Nephron (organoid): ENCODE measurements around the gene RABL6.
"Not testable (repeated sequence)": the region's sequence is repeated elsewhere in the genome, so short reads cannot be mapped to it uniquely, and the experiment has no call there.

Experiments
- H3K27ac Mint-ChIP-seq, 3 experiments: 2 replicates each; pipeline ENCODE4 v1.8.0; 2020; ENCODE audit warnings: mixed read lengths in 3 of 3, mild to moderate bottlenecking in 2 of 3, moderate library complexity in 1 of 3
- H3K27me3 Mint-ChIP-seq: 2 replicates; pipeline ENCODE4 v1.8.0; 2021; ENCODE audit warnings: low read depth, mild to moderate bottlenecking, moderate library complexity, mixed read lengths
- H3K36me3 Mint-ChIP-seq: 2 replicates; pipeline ENCODE4 v1.8.0; 2020; ENCODE audit warnings: low read depth, mixed read lengths
- H3K4me1 Mint-ChIP-seq: 2 replicates; pipeline ENCODE4 v1.8.0; 2020; ENCODE audit warnings: mixed read lengths
- H3K4me3 Mint-ChIP-seq, 3 experiments: 2 replicates each; pipeline ENCODE4 v1.8.0; 2020; ENCODE audit warnings: mild to moderate bottlenecking in 3 of 3, mixed read lengths in 3 of 3, moderate library complexity in 2 of 3
- H3K9me3 Mint-ChIP-seq: 2 replicates; pipeline ENCODE4 v1.8.0; 2020; ENCODE audit warnings: mixed read lengths
- CTCF ChIP-seq, 3 experiments: fragments of 200-600 bp; sonication (generic); IDR thresholded peaks; one replicate each; pipeline ENCODE4 v1.5.0; 2021; ENCODE audit warnings: antibody characterized with exemption in 3 of 3; ENCODE audit not compliant: unreplicated experiment in 3 of 3

Gene RABL6

GRCh38 chr9:136875155-136875554 is 67.4 kb downstream of the RABL6 start:
- Mint-ChIP-seq H3K27me3 (peaks cover 6% of the 10 kb centered on the region), H3K27ac (no peak overlapping the region), H3K4me1 (no peaks in the 10 kb centered on the region), H3K4me3 (no peak overlapping the region), H3K9me3 (peaks cover 18% of the 10 kb centered on the region), H3K36me3 (peaks cover 4% of the 10 kb centered on the region)
- TF ChIP-seq CTCF (IDR thresholded peaks at IDR 0.05; ENCODE audit: unreplicated experiment in 3 of 3): no peak

DNA sequence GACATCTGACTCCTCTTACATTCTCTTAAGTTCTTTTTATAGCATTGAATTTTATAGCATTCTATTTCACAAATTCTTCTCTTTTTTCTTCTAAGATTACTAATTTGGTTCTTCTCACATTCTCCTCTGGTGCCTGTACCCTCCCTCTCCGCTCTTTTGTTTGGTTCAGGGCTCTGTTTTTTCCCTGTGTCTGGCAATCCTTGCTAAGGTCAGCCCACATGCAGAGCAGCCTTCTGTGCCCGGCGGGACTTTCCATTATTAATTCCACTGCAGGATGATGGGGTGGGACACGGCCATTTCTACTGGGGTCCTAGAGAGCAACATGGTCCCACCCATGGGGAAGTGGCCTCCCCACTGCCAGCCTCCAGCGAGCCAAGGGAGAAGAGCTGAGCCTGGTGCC is 68.7 kb downstream of the RABL6 start:
- no peak for TF ChIP-seq CTCF (IDR thresholded peaks at IDR 0.05; ENCODE audit: unreplicated experiment in 3 of 3)
- no peak overlapping the region for H3K4me3 Mint-ChIP-seq
- H3K27me3 Mint-ChIP-seq: peaks cover 6% of the 10 kb centered on the region
- no peaks in the 10 kb centered on the region for H3K36me3 Mint-ChIP-seq
- H3K4me1 Mint-ChIP-seq: no peaks in the 10 kb centered on the region
- peaks cover 14% of the 10 kb centered on the region for H3K9me3 Mint-ChIP-seq
- H3K27ac Mint-ChIP-seq: no peak overlapping the region

DNA sequence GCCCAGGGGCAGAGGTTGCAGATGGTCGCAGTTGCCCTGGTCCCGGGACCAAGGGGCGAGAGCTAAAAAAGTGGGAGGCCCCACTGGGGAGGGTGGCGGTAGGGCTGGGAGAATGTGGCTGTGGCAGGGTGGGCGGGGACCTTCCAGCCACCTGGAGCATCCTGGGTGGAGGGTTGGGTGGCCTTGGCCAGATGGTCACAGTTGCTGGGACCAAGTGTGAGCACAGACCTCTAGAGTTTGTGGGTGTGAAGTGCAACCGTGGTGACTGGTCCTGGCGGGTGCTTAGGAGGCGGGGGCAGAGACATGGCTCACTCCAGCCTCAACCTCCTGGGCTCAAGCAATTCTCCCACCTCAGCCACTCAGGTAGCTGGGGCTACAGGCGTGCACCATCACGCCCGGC is 72.9 kb downstream of the RABL6 start:
- H3K27ac Mint-ChIP-seq: no peak overlapping the region
- TF ChIP-seq CTCF (IDR thresholded peaks at IDR 0.05; ENCODE audit: unreplicated experiment in 3 of 3): no peak
- H3K9me3 Mint-ChIP-seq: peaks cover 3% of the 10 kb centered on the region
- H3K4me1 Mint-ChIP-seq: no peaks in the 10 kb centered on the region
- H3K36me3 Mint-ChIP-seq: no peaks in the 10 kb centered on the region
- H3K27me3 Mint-ChIP-seq: peaks cover 6% of the 10 kb centered on the region
- H3K4me3 Mint-ChIP-seq: no peak overlapping the region

GRCh38 chr9:136881691-136882108 is 74.0 kb downstream of the RABL6 start:
- H3K4me3 Mint-ChIP-seq: peak overlapping the region in 1 of 3 experiments; percentile 38

DNA sequence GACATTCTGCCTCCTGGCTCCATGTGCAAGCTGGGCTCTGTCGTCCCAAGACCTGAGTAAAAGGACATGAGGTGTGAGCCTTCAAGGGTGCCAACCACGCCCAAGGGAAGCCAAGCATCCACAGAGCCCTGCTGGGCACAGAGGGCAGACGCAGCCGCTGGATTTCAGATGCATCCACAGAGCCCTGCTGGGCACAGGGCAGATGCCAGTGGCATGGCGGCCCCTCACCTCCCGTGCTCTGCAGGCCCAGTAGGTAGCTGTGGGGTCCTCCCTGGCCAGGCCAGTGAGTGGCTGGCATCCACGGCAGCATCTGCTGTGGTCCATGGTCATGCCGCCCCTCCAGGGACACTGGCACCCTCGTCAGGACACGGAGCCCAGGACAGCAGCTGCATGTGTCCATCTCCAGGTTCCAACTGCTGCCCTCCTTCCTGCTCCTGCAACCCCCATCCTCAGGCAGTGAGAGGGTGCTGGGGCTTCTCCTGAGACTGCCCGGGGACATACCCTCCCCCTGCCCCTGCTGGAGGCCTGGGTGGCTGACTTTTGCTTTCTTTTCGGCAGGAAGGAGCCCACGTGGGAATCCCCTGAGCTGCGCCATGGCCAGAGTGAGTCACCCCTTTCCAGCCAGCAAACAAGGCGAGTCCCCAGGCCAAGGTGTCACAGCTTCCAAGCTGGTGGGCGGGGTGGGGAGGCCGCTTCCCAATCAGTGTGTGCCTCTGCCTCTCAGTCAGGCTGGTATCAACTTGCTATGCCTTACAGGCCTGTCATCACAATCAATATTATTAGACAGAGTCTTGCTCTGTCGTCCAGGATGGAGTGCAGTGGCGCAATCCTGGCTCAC is 74.6 kb downstream of the RABL6 start:
- no peak for TF ChIP-seq CTCF (IDR thresholded peaks at IDR 0.05; ENCODE audit: unreplicated experiment in 3 of 3)
- no peak overlapping the region for H3K4me3 Mint-ChIP-seq
- H3K4me1 Mint-ChIP-seq: peaks cover 4% of the 10 kb centered on the region
- no peaks in the 10 kb centered on the region for H3K36me3 Mint-ChIP-seq
- H3K27me3 Mint-ChIP-seq: no peaks in the 10 kb centered on the region
- no peaks in the 10 kb centered on the region for H3K9me3 Mint-ChIP-seq
- no peak overlapping the region for H3K27ac Mint-ChIP-seq

More at GRCh38 chr9:136881691-136882108, 74.0 kb downstream of the RABL6 start:
- H3K36me3 Mint-ChIP-seq: no peaks in the 10 kb centered on the region
- no peaks in the 10 kb centered on the region for H3K4me1 Mint-ChIP-seq
- no peak for TF ChIP-seq CTCF (IDR thresholded peaks at IDR 0.05; ENCODE audit: unreplicated experiment in 3 of 3)
- H3K27me3 Mint-ChIP-seq: peaks cover 3% of the 10 kb centered on the region
- H3K9me3 Mint-ChIP-seq: no peaks in the 10 kb centered on the region
- H3K27ac Mint-ChIP-seq: no peak overlapping the region

DNA sequence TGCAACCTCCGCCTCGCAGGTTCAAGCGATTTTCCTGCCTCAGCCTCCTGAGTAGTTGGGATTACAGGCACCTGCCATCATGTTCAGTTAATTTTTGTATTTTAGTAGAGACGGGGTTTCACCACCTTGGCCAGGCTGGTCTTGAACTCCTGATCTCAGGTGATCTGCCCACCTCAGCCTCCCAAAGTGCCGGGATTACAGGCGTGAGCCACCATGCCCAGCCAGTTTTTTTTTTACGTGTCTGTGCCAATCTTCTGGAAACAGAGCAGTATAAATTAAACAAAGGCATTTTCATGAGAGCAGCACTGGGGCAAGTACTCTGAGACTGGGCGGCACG is 75.2 kb downstream of the RABL6 start:
- not testable (repeated sequence) for H3K9me3 Mint-ChIP-seq, H3K4me1 Mint-ChIP-seq, H3K4me3 Mint-ChIP-seq, H3K27me3 Mint-ChIP-seq, H3K27ac Mint-ChIP-seq, H3K36me3 Mint-ChIP-seq

GRCh38 chr9:136883670-136884069 is 75.9 kb downstream of the RABL6 start:
- not testable (repeated sequence) for H3K36me3 Mint-ChIP-seq, H3K27ac Mint-ChIP-seq, H3K4me3 Mint-ChIP-seq, H3K27me3 Mint-ChIP-seq, H3K9me3 Mint-ChIP-seq, H3K4me1 Mint-ChIP-seq
